K562 (cell line): ENCODE results near the gene RSRC1. TPM values are rescaled to one million over a fixed set of nuclear protein-coding genes. Genes with fewer than 3 reads are reported as not detected.

Experiments used
- ATAC-seq: fragments of 200-7000 bp; cut with Tn5 transposase; 3 replicates; pipeline ENCODE4 v1.9.1; 2020; ENCODE audit warnings: moderate library complexity
- BruUV-seq: library from RNA; stranded (reverse); fragments of 400-500 nt; replicated peaks from 2 replicates; lab custom pipeline; 2021; lab: Mats Ljungman, UMichigan
- CTCF ChIA-PET: fragments of 300-600 bp; formaldehyde crosslinking; extraction: SDS; loops from one replicate; lab custom pipeline; 2021; ENCODE audit warnings: low intra/inter-chr PET ratio; lab: Yijun Ruan, JAX
- POLR2A ChIA-PET: fragments of 300-600, 350-650 bp; sonication (Branson Sonifier 250); formaldehyde crosslinking; extraction: SDS; loops from one replicate; lab custom pipeline; 2021; ENCODE audit warnings: antibody characterized with exemption, inconsistent platforms; lab: Yijun Ruan, JAX
- DNase-seq, 4 experiments: peaks; one replicate each; pipeline versions ENCODE4 v3.0.0 to v3.0.0-alpha.2; 2011 to 2018; ENCODE audit warnings: low spot score in 3 of 4, mixed read lengths in 3 of 4; ENCODE audit errors: extremely low read depth in 1 of 4
- FAIRE-seq: peaks from 2 replicates; lab custom pipeline; 2011; peaks lifted over from hg19 to GRCh38; lab: Jason Lieb, UNC
- H2AFZ ChIP-seq: 2 replicates; pipeline ENCODE4 v1.6.0; 2011; ENCODE audit warnings: low read depth, low read length, control low read depth, inconsistent platforms
- H3K27ac ChIP-seq: fragments of 200-600 bp; 3 replicates; pipeline ENCODE4 v1.8.0; 2011; ENCODE audit warnings: low read depth, mild to moderate bottlenecking, control low read depth, inconsistent platforms, low read length, moderate library complexity, mixed read lengths; ENCODE audit errors: extremely low read depth
- H3K27me3 ChIP-seq, 2 experiments: fragments of 300-600 bp in 1 of 2; 2 replicates in 1 of 2; 3 replicates in 1 of 2; pipeline versions ENCODE4 v1.6.0 to v1.8.0; 2011; ENCODE audit warnings: inconsistent platforms in 2 of 2, low read length in 2 of 2, mild to moderate bottlenecking in 1 of 2, mixed read lengths in 1 of 2, moderate library complexity in 1 of 2; ENCODE audit not compliant: control insufficient read depth in 2 of 2, insufficient read depth in 2 of 2
- H3K36me3 ChIP-seq: fragments of 300-600 bp; 3 replicates; pipeline ENCODE4 v1.8.0; 2011; ENCODE audit warnings: mild to moderate bottlenecking, low read length, inconsistent platforms; ENCODE audit not compliant: control insufficient read depth, insufficient read depth
- H3K4me1 ChIP-seq, 2 experiments: fragments of 200-600 bp in 1 of 2; replicated peaks in 1 of 2; 2 replicates in 1 of 2; 3 replicates in 1 of 2; pipeline versions ENCODE4 v1.5.1 to v1.8.0; 2011; ENCODE audit warnings: inconsistent platforms in 2 of 2, low read length in 2 of 2, mild to moderate bottlenecking in 1 of 2, mixed read lengths in 1 of 2, moderate library complexity in 1 of 2; ENCODE audit not compliant: control insufficient read depth in 2 of 2, insufficient read depth in 2 of 2
- H3K4me2 ChIP-seq: 2 replicates; pipeline ENCODE4 v1.6.1; 2011; ENCODE audit warnings: low read length, control low read depth, inconsistent platforms, mixed read lengths; ENCODE audit not compliant: insufficient read depth
- H3K4me3 ChIP-seq: fragments of 200-600 bp; sonication (generic), shearing (Covaris generic); 2 replicates; pipeline ENCODE4 v1.5.1; 2016; ENCODE audit warnings: control low read depth, inconsistent platforms
- H3K79me2 ChIP-seq: fragments of 200-600 bp; 3 replicates; pipeline ENCODE4 v1.8.0; 2011; ENCODE audit warnings: low read length, inconsistent platforms; ENCODE audit not compliant: control insufficient read depth, insufficient read depth
- H3K9ac ChIP-seq, 2 experiments: 2 replicates each; pipeline versions ENCODE4 v1.6.0 to v1.6.1; 2011; ENCODE audit warnings: low read depth in 2 of 2, low read length in 2 of 2, control low read depth in 1 of 2, inconsistent platforms in 1 of 2, mild to moderate bottlenecking in 1 of 2, mixed read lengths in 1 of 2; ENCODE audit not compliant: insufficient read depth in 1 of 2
- H3K9me1 ChIP-seq: one replicate; pipeline ENCODE4 v1.6.0; 2011; ENCODE audit warnings: inconsistent platforms, mild to moderate bottlenecking, low read length, moderate library complexity; ENCODE audit not compliant: control insufficient read depth, insufficient read depth
- H3K9me3 ChIP-seq: replicated peaks from 2 replicates; pipeline ENCODE4 v1.5.1; 2011; ENCODE audit warnings: low read depth, low read length, inconsistent platforms; ENCODE audit not compliant: control insufficient read depth, insufficient read depth
- H4K20me1 ChIP-seq: replicated peaks from 2 replicates; pipeline ENCODE4 v1.6.1; 2011; ENCODE audit warnings: low read length, inconsistent platforms, mixed read lengths; ENCODE audit not compliant: control insufficient read depth, insufficient read depth
- RBM22 ChIP-seq: fragments of 200-400 bp; formaldehyde crosslinking; IDR thresholded peaks from 2 replicates; pipeline ENCODE4 v1.6.1; 2018; ENCODE audit warnings: low read length, low read depth; ENCODE audit not compliant: poor library complexity, severe bottlenecking
- XRCC3 ChIP-seq: fragments of 450-650 bp; IDR thresholded peaks from 2 replicates; pipeline ENCODE4 v1.6.1; 2017; ENCODE audit warnings: mild to moderate bottlenecking, moderate library complexity
- WGBS: fragments of 100-300 bp; shearing (Covaris generic); methylation state at CpG from one replicate; pipeline ENCODE4 v1.1.6; 2016; ENCODE audit warnings: low coverage, mixed read lengths; ENCODE audit not compliant: insufficient coverage; ENCODE audit errors: missing lambda C conversion rate; 5-methylcytosine and 5-hydroxymethylcytosine counted together
- in situ Hi-C: fragments of 300-500 bp; cut with MboI; formaldehyde crosslinking; loops from 4 replicates; pipeline ENCODE4 v1.15.0; 2018; ENCODE audit warnings: inconsistent platforms, mixed read lengths
- intact Hi-C: fragments of 100-400 bp; cut with micrococcal nuclease; formaldehyde crosslinking; loops from 2 replicates; pipeline ENCODE4 v1.14.2; 2022
- polyA plus RNA-seq, 8 experiments: library from polyadenylated mRNA; depleted of rRNA in 4 of 8; stranded (reverse) in 5 of 8; unstranded in 3 of 8; fragments of >200 nt; fragmentation: Nextera tagmentation in 2 of 8; fragmentation: Illumina TruSeq in 1 of 8; extraction: Ambion mirVana in 2 of 8; extraction: Trizol in 1 of 8; gene quantifications; 2 replicates each; pipeline versions ENCODE4 v1.2.1 to v1.2.3, GENCODE V29; 2011 to 2014; ENCODE audit warnings: inconsistent platforms in 1 of 8, missing spikeins in 1 of 8
- total RNA-seq, 7 experiments: library from RNA; depleted of rRNA in 6 of 7; stranded (reverse); fragments of >200 nt in 6 of 7; fragmentation: Illumina TruSeq in 2 of 7; extraction: Trizol in 2 of 7; gene quantifications; 2 replicates each; pipeline versions ENCODE4 v1.2.1 to v1.2.3, GENCODE V29; 2011 to 2021; ENCODE audit warnings: low replicate concordance in 1 of 7
- TF ChIP-seq, protein P1 (sequence below): fragments of 150-350 bp; conservative IDR thresholded peaks from 2 replicates; pipeline ENCODE4 v1.6.1; 2014; ENCODE audit warnings: low read length
- TF ChIP-seq, protein P2 (sequence below), 3 experiments: IDR thresholded peaks in 2 of 3; conservative IDR thresholded peaks in 1 of 3; 2 replicates each; pipeline ENCODE4 v1.5.1; 2011 to 2012; ENCODE audit warnings: low read length in 3 of 3, mild to moderate bottlenecking in 3 of 3, control low read depth in 2 of 3, improper control_type of control experiment in 1 of 3, inconsistent platforms in 1 of 3, low read depth in 1 of 3, mixed read lengths in 1 of 3, moderate library complexity in 1 of 3; ENCODE audit not compliant: insufficient read depth in 2 of 3

The RSRC1 gene
- total and polyA plus RNA-seq, 9 of the 15 experiments (the other 6 are each of a cell fraction or from before 2014, with no cell fraction given), result 19.3 to 128 (median 75.5) TPM

DNA sequence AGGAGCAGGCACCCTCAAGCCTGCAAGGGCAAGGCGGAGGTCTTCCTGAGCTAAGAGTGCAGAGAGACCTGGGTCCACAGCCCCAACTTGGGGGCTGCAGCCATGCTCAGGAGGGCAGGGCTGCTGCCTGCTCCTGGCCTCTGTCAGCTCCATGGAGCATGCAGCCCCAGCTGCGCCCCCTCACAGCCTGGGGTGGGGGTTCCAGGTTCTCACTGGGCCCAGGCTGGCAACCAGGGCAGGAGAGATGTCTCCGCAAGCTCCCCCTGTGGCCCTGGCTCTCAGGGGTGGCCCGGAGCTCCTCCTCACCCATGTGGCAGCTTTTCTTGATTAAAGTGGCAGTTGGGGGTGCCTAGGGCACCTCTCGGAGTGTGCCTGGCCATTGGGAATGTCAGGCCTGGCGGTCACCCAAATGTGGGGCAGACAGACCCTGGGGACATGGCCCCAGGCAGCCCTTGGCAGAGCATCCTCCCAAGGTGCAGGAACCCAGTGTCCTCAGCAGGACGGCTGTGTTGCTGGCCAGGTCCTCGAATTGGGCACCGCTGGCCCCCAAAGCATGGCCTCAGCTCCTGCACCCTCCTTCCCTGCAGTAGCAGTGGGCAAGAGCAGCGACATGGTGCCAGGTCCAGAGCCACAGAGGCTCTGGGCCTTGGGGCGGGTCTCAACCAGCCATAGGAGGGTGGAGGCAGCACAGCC is 251.0 kb downstream of the RSRC1 start:
- Histone ChIP-seq H2AFZ (no peak overlapping the region), H3K4me1 (peaks cover 0 to 11% of the 10 kb centered on the region in 2 experiments; a peak in 1 of 5 replicates), H3K27me3 (no peaks in the 10 kb centered on the region), H3K27ac (no peak overlapping the region), H3K9ac (no peak overlapping the region), H3K9me1 (no peaks in the 10 kb centered on the region), H3K79me2 (no peaks in the 10 kb centered on the region), H3K4me2 (no peak overlapping the region), H4K20me1 (no peaks in the 10 kb centered on the region), H3K36me3 (no peaks in the 10 kb centered on the region), H3K9me3 (no peaks in the 10 kb centered on the region), H3K4me3 (no peak overlapping the region)
- ATAC-seq, result no peak
- in situ Hi-C loops, result no loop called here
- no peak for DNase-seq
- peak; percentile 38 for TF ChIP-seq RBM22
- TF ChIP-seq, protein P1, sequence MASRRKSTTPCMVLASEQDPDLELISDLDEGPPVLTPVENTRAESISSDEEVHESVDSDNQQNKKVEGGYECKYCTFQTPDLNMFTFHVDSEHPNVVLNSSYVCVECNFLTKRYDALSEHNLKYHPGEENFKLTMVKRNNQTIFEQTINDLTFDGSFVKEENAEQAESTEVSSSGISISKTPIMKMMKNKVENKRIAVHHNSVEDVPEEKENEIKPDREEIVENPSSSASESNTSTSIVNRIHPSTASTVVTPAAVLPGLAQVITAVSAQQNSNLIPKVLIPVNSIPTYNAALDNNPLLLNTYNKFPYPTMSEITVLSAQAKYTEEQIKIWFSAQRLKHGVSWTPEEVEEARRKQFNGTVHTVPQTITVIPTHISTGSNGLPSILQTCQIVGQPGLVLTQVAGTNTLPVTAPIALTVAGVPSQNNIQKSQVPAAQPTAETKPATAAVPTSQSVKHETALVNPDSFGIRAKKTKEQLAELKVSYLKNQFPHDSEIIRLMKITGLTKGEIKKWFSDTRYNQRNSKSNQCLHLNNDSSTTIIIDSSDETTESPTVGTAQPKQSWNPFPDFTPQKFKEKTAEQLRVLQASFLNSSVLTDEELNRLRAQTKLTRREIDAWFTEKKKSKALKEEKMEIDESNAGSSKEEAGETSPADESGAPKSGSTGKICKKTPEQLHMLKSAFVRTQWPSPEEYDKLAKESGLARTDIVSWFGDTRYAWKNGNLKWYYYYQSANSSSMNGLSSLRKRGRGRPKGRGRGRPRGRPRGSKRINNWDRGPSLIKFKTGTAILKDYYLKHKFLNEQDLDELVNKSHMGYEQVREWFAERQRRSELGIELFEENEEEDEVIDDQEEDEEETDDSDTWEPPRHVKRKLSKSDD, result no peak
- no peak for TF ChIP-seq XRCC3
- TF ChIP-seq, protein P2, sequence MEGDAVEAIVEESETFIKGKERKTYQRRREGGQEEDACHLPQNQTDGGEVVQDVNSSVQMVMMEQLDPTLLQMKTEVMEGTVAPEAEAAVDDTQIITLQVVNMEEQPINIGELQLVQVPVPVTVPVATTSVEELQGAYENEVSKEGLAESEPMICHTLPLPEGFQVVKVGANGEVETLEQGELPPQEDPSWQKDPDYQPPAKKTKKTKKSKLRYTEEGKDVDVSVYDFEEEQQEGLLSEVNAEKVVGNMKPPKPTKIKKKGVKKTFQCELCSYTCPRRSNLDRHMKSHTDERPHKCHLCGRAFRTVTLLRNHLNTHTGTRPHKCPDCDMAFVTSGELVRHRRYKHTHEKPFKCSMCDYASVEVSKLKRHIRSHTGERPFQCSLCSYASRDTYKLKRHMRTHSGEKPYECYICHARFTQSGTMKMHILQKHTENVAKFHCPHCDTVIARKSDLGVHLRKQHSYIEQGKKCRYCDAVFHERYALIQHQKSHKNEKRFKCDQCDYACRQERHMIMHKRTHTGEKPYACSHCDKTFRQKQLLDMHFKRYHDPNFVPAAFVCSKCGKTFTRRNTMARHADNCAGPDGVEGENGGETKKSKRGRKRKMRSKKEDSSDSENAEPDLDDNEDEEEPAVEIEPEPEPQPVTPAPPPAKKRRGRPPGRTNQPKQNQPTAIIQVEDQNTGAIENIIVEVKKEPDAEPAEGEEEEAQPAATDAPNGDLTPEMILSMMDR (IDR thresholded peaks at IDR 0.05 in 2 of 3, conservative IDR thresholded peaks at IDR 0.05 in 1 of 3; ENCODE audit: insufficient read depth in 2 of 3, low read depth in 1 of 3, low read length in 3 of 3), result no peak
- no TSS peak for BruUV-seq
- 84% methylated on average over 8 of the region's 11 CpGs for WGBS
- CTCF ChIA-PET, result no interaction called here
- intact Hi-C loops, result no loop called here
- FAIRE-seq, result no peak
- POLR2A ChIA-PET, result interaction anchor here (1.0 kb wide), 1 partner anchor 18 kb away, joined by 3 read pairs; no protein-coding TSS in a partner anchor
